ENCODE data around the gene DMAP1.

DMAP1 gene

GRCh38 chr1:44217809-44218410 lies 4.6 kb downstream of the DMAP1 start:
- Histone ChIP-seq H3K27me3 (ENCODE audit: control insufficient read depth, insufficient read depth, low read length) (no peaks in the 10 kb centered on the region), H3K4me1 (no peaks in the 10 kb centered on the region), H3K4me2 (ENCODE audit: low read length) (no peak overlapping the region), H3K36me3 (ENCODE audit: control insufficient read depth, insufficient read depth, low read length) (no peaks in the 10 kb centered on the region), H3K9ac (no peak overlapping the region), H3K27ac (no peak overlapping the region), H2AFZ (no peak overlapping the region), H3K4me3 (ENCODE audit: low read depth, low read length) (no peak overlapping the region), H3K79me2 (no peaks in the 10 kb centered on the region), H3K9me3 (ENCODE audit: control insufficient read depth, low read length) (no peaks in the 10 kb centered on the region)
- TF ChIP-seq CTCF (IDR thresholded peaks at IDR 0.05), result peak; percentile 76

- H3K4me2 ChIP-seq (ENCODE audit: low read length), result no peak overlapping the region
- no peaks in the 10 kb centered on the region for H3K27me3 ChIP-seq (ENCODE audit: control insufficient read depth, insufficient read depth, low read length)
- H3K36me3 ChIP-seq (ENCODE audit: control insufficient read depth, insufficient read depth, low read length), result no peaks in the 10 kb centered on the region
- H2AFZ ChIP-seq, result no peak overlapping the region
- H3K9ac ChIP-seq, result no peak overlapping the region
- no peak overlapping the region for H3K27ac ChIP-seq
- H3K9me3 ChIP-seq (ENCODE audit: control insufficient read depth, low read length), result no peaks in the 10 kb centered on the region
- no peak for TF ChIP-seq CTCF (IDR thresholded peaks at IDR 0.05)
- H3K79me2 ChIP-seq, result no peaks in the 10 kb centered on the region
- H3K4me3 ChIP-seq (ENCODE audit: low read depth, low read length), result no peak overlapping the region
- H3K4me1 ChIP-seq, result no peaks in the 10 kb centered on the region
Measured at GRCh38 chr1:44218503-44219300, 5.4 kb downstream of the DMAP1 start.

GRCh38 chr1:44219301-44219626 lies 6.0 kb downstream of the DMAP1 start:
- Histone ChIP-seq H3K4me3 (ENCODE audit: low read depth, low read length) (no peak overlapping the region), H3K27me3 (ENCODE audit: control insufficient read depth, insufficient read depth, low read length) (no peaks in the 10 kb centered on the region), H3K27ac (no peak overlapping the region), H3K4me2 (ENCODE audit: low read length) (no peak overlapping the region), H2AFZ (no peak overlapping the region), H3K9me3 (ENCODE audit: control insufficient read depth, low read length) (no peaks in the 10 kb centered on the region), H3K79me2 (no peaks in the 10 kb centered on the region), H3K4me1 (no peaks in the 10 kb centered on the region), H3K36me3 (ENCODE audit: control insufficient read depth, insufficient read depth, low read length) (no peaks in the 10 kb centered on the region), H3K9ac (no peak overlapping the region)
- TF ChIP-seq CTCF (IDR thresholded peaks at IDR 0.05), result no peak

GRCh38 chr1:44220001-44220751 lies 6.9 kb downstream of the DMAP1 start:
- Histone ChIP-seq H3K9me3 (ENCODE audit: control insufficient read depth, low read length) (no peaks in the 10 kb centered on the region), H3K27me3 (ENCODE audit: control insufficient read depth, insufficient read depth, low read length) (no peaks in the 10 kb centered on the region), H3K4me2 (ENCODE audit: low read length) (no peak overlapping the region), H3K79me2 (no peaks in the 10 kb centered on the region), H2AFZ (no peak overlapping the region), H3K4me1 (no peaks in the 10 kb centered on the region), H3K4me3 (ENCODE audit: low read depth, low read length) (no peak overlapping the region), H3K9ac (no peak overlapping the region), H3K36me3 (ENCODE audit: control insufficient read depth, insufficient read depth, low read length) (no peaks in the 10 kb centered on the region), H3K27ac (no peak overlapping the region)
- no peak for TF ChIP-seq CTCF (IDR thresholded peaks at IDR 0.05)

All from parathyroid adenoma (tissue), 2 donors.